ENCODE measurements around the gene PDE6C. TPM values are rescaled to one million over a fixed set of nuclear protein-coding genes. Genes with fewer than 3 reads are reported as not detected.

Gene PDE6C
- total and polyA plus RNA-seq, 12 donors = not detected

DNA sequence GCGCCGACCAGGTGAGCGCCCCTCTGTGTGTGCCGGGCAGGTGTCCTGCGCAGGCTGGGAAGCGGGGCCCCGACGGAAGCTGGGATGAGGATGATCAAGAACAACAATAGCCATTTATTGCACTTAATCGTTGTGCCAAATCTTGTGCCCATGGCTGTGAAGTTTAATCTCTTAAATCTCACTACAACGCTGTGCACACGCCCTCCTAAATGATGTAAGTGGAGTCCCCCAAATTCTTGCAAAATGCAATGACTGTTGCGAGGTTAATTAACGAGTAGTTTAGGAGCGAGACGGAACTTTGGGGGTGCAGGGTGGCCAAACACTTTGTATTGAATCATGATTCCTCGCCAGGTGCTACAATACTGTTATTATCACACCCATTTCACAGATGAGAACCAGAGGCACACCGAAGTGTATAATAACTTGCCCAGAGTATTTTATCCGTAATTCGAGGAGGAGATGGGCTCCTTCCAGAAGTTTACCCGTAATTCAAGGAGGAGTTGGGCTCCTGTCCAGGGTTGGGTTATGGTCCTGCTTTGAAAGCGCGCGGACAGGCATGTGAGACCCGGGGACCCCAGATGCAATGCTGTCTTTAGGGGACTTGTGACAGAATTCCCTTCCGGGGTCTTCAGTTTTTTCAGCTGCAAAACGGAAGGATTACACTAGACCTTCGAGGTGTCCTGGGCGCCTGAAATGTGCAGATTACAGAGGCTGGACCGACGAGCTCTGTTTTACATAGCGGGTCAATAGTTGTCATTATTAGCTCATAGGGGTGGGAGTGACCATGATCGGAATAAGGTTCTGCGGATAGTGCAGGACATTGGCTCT is 44.8 kb upstream of the PDE6C start:
- Histone ChIP-seq H3K36me3 (replicated peaks in 1 of 2) (no peaks in the 10 kb centered on the region), H3K9me3 (replicated peaks in 1 of 3) (no peaks in the 10 kb centered on the region), H3K4me1 (replicated peaks in 1 of 2) (peaks cover 0 to 5% of the 10 kb centered on the region in 2 donors), H3K27ac (no peak overlapping the region), H3K4me3 (peak overlapping the region in 1 of 4 donors; percentile 36), H3K27me3 (peaks cover 36% of the 10 kb centered on the region)
- WGBS, 4 donors = 8 to 12% (median 11%) methylated on average over 14 to 33 of the region's 33 CpGs
- no peak for TF ChIP-seq POLR2A (IDR thresholded peaks at IDR 0.05)
- TF ChIP-seq, protein P1, sequence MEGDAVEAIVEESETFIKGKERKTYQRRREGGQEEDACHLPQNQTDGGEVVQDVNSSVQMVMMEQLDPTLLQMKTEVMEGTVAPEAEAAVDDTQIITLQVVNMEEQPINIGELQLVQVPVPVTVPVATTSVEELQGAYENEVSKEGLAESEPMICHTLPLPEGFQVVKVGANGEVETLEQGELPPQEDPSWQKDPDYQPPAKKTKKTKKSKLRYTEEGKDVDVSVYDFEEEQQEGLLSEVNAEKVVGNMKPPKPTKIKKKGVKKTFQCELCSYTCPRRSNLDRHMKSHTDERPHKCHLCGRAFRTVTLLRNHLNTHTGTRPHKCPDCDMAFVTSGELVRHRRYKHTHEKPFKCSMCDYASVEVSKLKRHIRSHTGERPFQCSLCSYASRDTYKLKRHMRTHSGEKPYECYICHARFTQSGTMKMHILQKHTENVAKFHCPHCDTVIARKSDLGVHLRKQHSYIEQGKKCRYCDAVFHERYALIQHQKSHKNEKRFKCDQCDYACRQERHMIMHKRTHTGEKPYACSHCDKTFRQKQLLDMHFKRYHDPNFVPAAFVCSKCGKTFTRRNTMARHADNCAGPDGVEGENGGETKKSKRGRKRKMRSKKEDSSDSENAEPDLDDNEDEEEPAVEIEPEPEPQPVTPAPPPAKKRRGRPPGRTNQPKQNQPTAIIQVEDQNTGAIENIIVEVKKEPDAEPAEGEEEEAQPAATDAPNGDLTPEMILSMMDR (IDR thresholded peaks at IDR 0.05) = no peak
- intact Hi-C loops (cut with DNase I) = no loop called here
- no peak for DNase-seq

DNA sequence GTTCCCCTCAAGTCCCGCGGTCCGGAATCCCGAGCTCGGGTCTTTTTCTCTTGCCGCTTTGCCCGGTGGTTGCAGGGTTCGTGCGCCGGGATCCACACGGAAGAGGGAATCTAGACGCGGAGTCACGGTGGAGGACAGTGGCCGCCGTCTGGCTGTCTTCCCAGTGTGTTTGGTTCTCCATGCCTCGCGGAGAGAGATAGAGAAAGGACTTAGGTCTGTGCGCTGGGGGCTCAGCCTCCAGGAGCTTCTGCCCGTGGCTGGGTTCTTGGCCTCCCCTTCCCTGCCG is 44.3 kb upstream of the PDE6C start:
- peaks cover 0 to 5% of the 10 kb centered on the region in 2 donors for H3K4me1 ChIP-seq (replicated peaks in 1 of 2)
- intact Hi-C loops (cut with DNase I) = no loop called here
- no peak for TF ChIP-seq POLR2A (IDR thresholded peaks at IDR 0.05)
- TF ChIP-seq, protein P1 (IDR thresholded peaks at IDR 0.05) = no peak
- H3K27me3 ChIP-seq = peaks cover 36% of the 10 kb centered on the region
- peak in 3 of 7 donors; percentile 18 to 22 (median 21) for DNase-seq
- peak overlapping the region in 1 of 4 donors; percentile 36 for H3K4me3 ChIP-seq
- H3K9me3 ChIP-seq (replicated peaks in 1 of 3) = no peaks in the 10 kb centered on the region
- WGBS, 4 donors = 2 to 6% (median 5%) methylated on average over 19 to 21 of the region's 21 CpGs
- no peaks in the 10 kb centered on the region for H3K36me3 ChIP-seq (replicated peaks in 1 of 2)
- H3K27ac ChIP-seq = no peak overlapping the region

DNA sequence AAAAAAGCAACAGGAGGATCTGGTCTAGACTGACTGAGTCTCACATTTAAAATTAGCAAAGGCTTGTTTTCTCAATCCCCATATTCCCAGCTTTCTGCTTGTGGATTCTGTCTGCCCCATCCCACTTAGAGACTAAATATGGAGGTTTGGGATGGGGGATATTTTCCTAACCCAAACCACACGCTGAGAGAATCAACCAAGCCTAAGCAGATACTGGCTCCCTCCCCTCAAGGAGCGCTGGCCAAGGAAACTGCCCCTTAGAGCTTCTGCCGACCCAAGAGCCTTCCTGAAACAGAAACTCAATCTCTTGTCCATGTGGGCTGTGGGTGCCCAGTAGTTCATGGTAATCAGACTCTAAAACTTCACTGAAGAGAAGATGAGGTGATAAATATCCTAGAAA is 42.0 kb upstream of the PDE6C start:
- H3K9me3 ChIP-seq (replicated peaks in 1 of 3) = no peaks in the 10 kb centered on the region
- H3K4me3 ChIP-seq = no peak overlapping the region
- no peak for TF ChIP-seq POLR2A (IDR thresholded peaks at IDR 0.05)
- TF ChIP-seq, protein P1 (IDR thresholded peaks at IDR 0.05) = no peak
- intact Hi-C loops (cut with DNase I) = no loop called here
- peaks cover 0 to 5% of the 10 kb centered on the region in 2 donors for H3K4me1 ChIP-seq (replicated peaks in 1 of 2)
- 38 to 47% (median 41%) methylated on average over 3 of the region's 3 CpGs for WGBS, 4 donors
- H3K27me3 ChIP-seq = peaks cover 36% of the 10 kb centered on the region
- H3K36me3 ChIP-seq (replicated peaks in 1 of 2) = no peaks in the 10 kb centered on the region
- H3K27ac ChIP-seq = no peak overlapping the region
- DNase-seq = no peak

DNA sequence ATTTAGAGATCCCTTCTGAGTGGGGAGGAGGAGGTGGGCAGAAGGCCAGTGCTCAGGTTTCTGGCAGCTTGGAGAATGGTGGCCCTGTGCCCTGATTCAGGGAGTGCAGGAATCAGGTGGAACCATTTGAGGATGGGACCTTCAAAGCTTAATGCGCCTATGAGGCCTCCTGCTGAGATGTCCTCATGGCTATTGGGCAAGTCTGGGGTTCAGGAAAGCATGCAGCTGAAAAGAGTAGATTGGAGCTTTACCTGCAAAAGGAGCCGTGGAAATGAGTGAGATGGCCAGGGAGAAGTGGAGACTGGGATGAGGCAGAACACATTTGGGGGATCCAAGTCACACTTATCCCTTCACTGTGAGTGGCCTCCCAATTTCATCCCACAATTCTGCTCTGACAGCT is 39.7 kb upstream of the PDE6C start:
- Histone ChIP-seq H3K27ac (no peak overlapping the region), H3K36me3 (replicated peaks in 1 of 2) (no peaks in the 10 kb centered on the region), H3K4me1 (replicated peaks in 1 of 2) (no peaks in the 10 kb centered on the region), H3K27me3 (peaks cover 20% of the 10 kb centered on the region), H3K9me3 (replicated peaks in 1 of 3) (no peaks in the 10 kb centered on the region), H3K4me3 (no peak overlapping the region)
- no peak for DNase-seq
- intact Hi-C loops (cut with DNase I) = no loop called here
- TF ChIP-seq, protein P1 (IDR thresholded peaks at IDR 0.05) = no peak
- no peak for TF ChIP-seq POLR2A (IDR thresholded peaks at IDR 0.05)
- 75 to 96% (median 90%) methylated on average over 2 of the region's 2 CpGs for WGBS, 4 donors

All from adrenal gland (tissue), 12 donors.